HCT116 (cell line): ENCODE results near the gene KRTAP22-1. TPM values are rescaled to one million over a fixed set of nuclear protein-coding genes. Genes with fewer than 3 reads are reported as not detected.

Experiments used
- ATAC-seq: fragments of 200-7000 bp; cut with Tn5 transposase; 2 replicates; pipeline ENCODE4 v1.9.1; 2020; ENCODE audit warnings: mild to moderate bottlenecking, moderate library complexity
- BruUV-seq: library from RNA; stranded (reverse); fragments of 400-500 nt; replicated peaks from 2 replicates; lab custom pipeline; 2021; lab: Mats Ljungman, UMichigan
- CTCF ChIA-PET: fragments of 300-600 bp; sonication (Branson Sonifier 250); formaldehyde crosslinking; loops from one replicate; lab custom pipeline; 2021; ENCODE audit warnings: antibody characterized with exemption; lab: Charles Lee
- POLR2A ChIA-PET: fragments of 300-600, 350-600 bp; sonication (Branson Sonifier 250); formaldehyde crosslinking; loops from one replicate; lab custom pipeline; 2021; ENCODE audit warnings: antibody characterized with exemption; lab: Charles Lee
- RAD21 ChIA-PET, 2 experiments: fragments of 300-600 bp; sonication (Branson Sonifier 250); formaldehyde crosslinking; loops; one replicate each; lab custom pipeline; 2023; ENCODE audit warnings: low total read pairs in 2 of 2; ENCODE audit not compliant: uncharacterized antibody in 2 of 2, unreplicated experiment in 2 of 2, low non-redundant PET in 1 of 2; lab: Charles Lee
- DNase-seq: peaks from one replicate; pipeline ENCODE4 v3.0.0-alpha.2; 2010; ENCODE audit warnings: low read depth, low spot score
- H2AFZ ChIP-seq: fragments of 200-600 bp; shearing (Covaris generic), sonication (generic); 2 replicates; pipeline ENCODE4 v1.6.1; 2017; ENCODE audit warnings: low read depth, mixed run types, mixed read lengths, antibody characterized with exemption, low read length; ENCODE audit not compliant: poor library complexity, severe bottlenecking
- H3K27ac ChIP-seq: 2 replicates; pipeline ENCODE4 v1.5.1; 2012; ENCODE audit warnings: low read depth, low read length
- H3K27me3 ChIP-seq: fragments of 200-600 bp; sonication (generic); 2 replicates; pipeline ENCODE4 v1.6.1; 2016; ENCODE audit warnings: mixed run types, low read length, mixed read lengths; ENCODE audit not compliant: insufficient read depth
- H3K36me3 ChIP-seq, 2 experiments: fragments of 200-500 bp in 1 of 2; fragments of 200-600 bp in 1 of 2; sonication (Bioruptor generic) in 1 of 2; sonication (generic) in 1 of 2; 2 replicates each; pipeline versions ENCODE4 v1.5.1 to v1.6.1; 2014 to 2016; ENCODE audit warnings: low read length in 2 of 2, inconsistent platforms in 1 of 2, mixed read lengths in 1 of 2, mixed run types in 1 of 2; ENCODE audit not compliant: insufficient read depth in 2 of 2, control insufficient read depth in 1 of 2
- H3K4me1 ChIP-seq, 2 experiments: fragments of 200-600 bp in 1 of 2; sonication (generic) in 1 of 2; 2 replicates each; pipeline versions ENCODE4 v1.5.1 to v1.6.1; 2012 to 2017; ENCODE audit warnings: low read length in 2 of 2, inconsistent platforms in 1 of 2, mild to moderate bottlenecking in 1 of 2, mixed read lengths in 1 of 2, mixed run types in 1 of 2, moderate library complexity in 1 of 2; ENCODE audit not compliant: insufficient read depth in 2 of 2, control insufficient read depth in 1 of 2
- H3K4me2 ChIP-seq: fragments of 200-600 bp; sonication (generic); 2 replicates; pipeline ENCODE4 v1.6.1; 2017; ENCODE audit warnings: mixed run types, low read length, mixed read lengths
- H3K4me3 ChIP-seq, 2 experiments: fragments of 200-600 bp in 1 of 2; sonication (generic) in 1 of 2; replicated peaks in 1 of 2; 2 replicates each; pipeline ENCODE4 v1.5.1; 2011 to 2016; ENCODE audit warnings: low read length in 2 of 2, control low read depth in 1 of 2, low read depth in 1 of 2, mild to moderate bottlenecking in 1 of 2, mixed read lengths in 1 of 2, mixed run types in 1 of 2
- H3K79me2 ChIP-seq: fragments of 200-600 bp; sonication (generic); 2 replicates; pipeline ENCODE4 v1.6.1; 2017; ENCODE audit warnings: mild to moderate bottlenecking, mixed run types, low read length, moderate library complexity, mixed read lengths; ENCODE audit not compliant: insufficient read depth
- H3K9ac ChIP-seq: fragments of 200-600 bp; sonication (generic); 2 replicates; pipeline ENCODE4 v1.6.1; 2016; ENCODE audit warnings: low read length, mixed read lengths
- H3K9me2 ChIP-seq: fragments of 200-600 bp; sonication (generic), shearing (Covaris generic); 2 replicates; pipeline ENCODE4 v1.6.1; 2017; ENCODE audit warnings: mixed run types, mild to moderate bottlenecking, moderate library complexity; ENCODE audit not compliant: insufficient read depth
- H3K9me3 ChIP-seq, 2 experiments: fragments of 200-500 bp in 1 of 2; fragments of 200-600 bp in 1 of 2; sonication (Bioruptor generic) in 1 of 2; sonication (generic) in 1 of 2; 2 replicates each; pipeline ENCODE4 v1.6.1; 2014 to 2017; ENCODE audit warnings: low read length in 2 of 2, mixed read lengths in 2 of 2, inconsistent platforms in 1 of 2, low read depth in 1 of 2, mild to moderate bottlenecking in 1 of 2, mixed run types in 1 of 2, moderate library complexity in 1 of 2; ENCODE audit not compliant: control insufficient read depth in 1 of 2, insufficient read depth in 1 of 2
- H4K20me1 ChIP-seq: fragments of 200-600 bp; sonication (generic), shearing (Covaris generic); 2 replicates; pipeline ENCODE4 v1.6.1; 2017; ENCODE audit warnings: mixed run types, mild to moderate bottlenecking, moderate library complexity; ENCODE audit not compliant: insufficient read depth
- CEBPB ChIP-seq: IDR thresholded peaks from 2 replicates; pipeline ENCODE4 v1.6.1; 2012; ENCODE audit warnings: low read depth
- EGR1 ChIP-seq: IDR thresholded peaks from 2 replicates; pipeline ENCODE4 v1.6.1; 2012; ENCODE audit warnings: low read depth
- ELF1 ChIP-seq: IDR thresholded peaks from 2 replicates; pipeline ENCODE4 v1.6.1; 2012; ENCODE audit warnings: low read depth, borderline replicate concordance
- EZH2 ChIP-seq: fragments of 200-600 bp; sonication (generic); IDR thresholded peaks from 2 replicates; pipeline ENCODE4 v1.6.1; 2017; ENCODE audit warnings: antibody characterized with exemption, mixed run types
- EZH2phosphoT487 ChIP-seq: fragments of 200-600 bp; IDR thresholded peaks from 2 replicates; pipeline ENCODE4 v1.6.1; 2018; ENCODE audit warnings: antibody characterized with exemption, borderline replicate concordance
- FOSL1 ChIP-seq: IDR thresholded peaks from 2 replicates; pipeline ENCODE4 v1.6.1; 2012; ENCODE audit warnings: low read depth
- JUND ChIP-seq: IDR thresholded peaks from 2 replicates; pipeline ENCODE4 v1.6.1; 2012
- POLR2A ChIP-seq: IDR thresholded peaks from 2 replicates; pipeline ENCODE4 v1.7.0; 2011; ENCODE audit warnings: borderline replicate concordance; ENCODE audit not compliant: insufficient read depth, insufficient read length; ENCODE audit errors: extremely low read depth
- POLR2AphosphoS5 ChIP-seq: IDR thresholded peaks from 2 replicates; pipeline ENCODE4 v1.6.1; 2011; ENCODE audit warnings: mild to moderate bottlenecking, low read depth, low read length, moderate library complexity
- RAD21 ChIP-seq: IDR thresholded peaks from 2 replicates; pipeline ENCODE4 v1.6.1; 2012; ENCODE audit warnings: low read depth, mild to moderate bottlenecking
- SIN3A ChIP-seq: IDR thresholded peaks from 2 replicates; pipeline ENCODE4 v1.6.1; 2012; ENCODE audit warnings: low read depth
- SP1 ChIP-seq: IDR thresholded peaks from 2 replicates; pipeline ENCODE4 v1.6.1; 2012; ENCODE audit warnings: low read depth
- SRF ChIP-seq: IDR thresholded peaks from 2 replicates; pipeline ENCODE4 v1.6.1; 2012; ENCODE audit warnings: low read depth
- TCF7L2 ChIP-seq: IDR thresholded peaks from 2 replicates; pipeline ENCODE4 v1.7.0; 2011; ENCODE audit warnings: borderline replicate concordance, inconsistent platforms; ENCODE audit not compliant: insufficient read depth, insufficient read length; ENCODE audit errors: extremely low read depth
- YY1 ChIP-seq: IDR thresholded peaks from 2 replicates; pipeline ENCODE4 v1.6.1; 2011; ENCODE audit warnings: low read length, low read depth, moderate library complexity, mild to moderate bottlenecking; ENCODE audit not compliant: insufficient replicate concordance; ENCODE audit errors: extremely low read depth
- ZFX ChIP-seq: fragments of 450-650 bp; IDR thresholded peaks from 2 replicates; pipeline ENCODE4 v1.6.1; 2017
- intact Hi-C: fragments of 100-400 bp; cut with micrococcal nuclease; formaldehyde crosslinking; loops from 2 replicates; pipeline ENCODE4 v1.10.0; 2022
- total RNA-seq: library from RNA; stranded (reverse); gene quantifications from one replicate; pipeline ENCODE4 v1.2.1, GENCODE V29; 2021; ENCODE audit not compliant: unreplicated experiment
- TF ChIP-seq, protein P1 (sequence below): IDR thresholded peaks from 2 replicates; pipeline ENCODE4 v1.6.1; 2012
- TF ChIP-seq, protein P2 (sequence below): IDR thresholded peaks from 2 replicates; pipeline ENCODE4 v1.6.1; 2012; ENCODE audit warnings: low read depth
- TF ChIP-seq, protein P3 (sequence below): IDR thresholded peaks from 2 replicates; pipeline ENCODE4 v1.6.1; 2011; ENCODE audit warnings: mild to moderate bottlenecking, low read length, moderate library complexity; ENCODE audit not compliant: insufficient replicate concordance; ENCODE audit errors: extremely low read depth

The KRTAP22-1 gene
- total RNA-seq, 1 experiment from 2014 or later = not detected

DNA sequence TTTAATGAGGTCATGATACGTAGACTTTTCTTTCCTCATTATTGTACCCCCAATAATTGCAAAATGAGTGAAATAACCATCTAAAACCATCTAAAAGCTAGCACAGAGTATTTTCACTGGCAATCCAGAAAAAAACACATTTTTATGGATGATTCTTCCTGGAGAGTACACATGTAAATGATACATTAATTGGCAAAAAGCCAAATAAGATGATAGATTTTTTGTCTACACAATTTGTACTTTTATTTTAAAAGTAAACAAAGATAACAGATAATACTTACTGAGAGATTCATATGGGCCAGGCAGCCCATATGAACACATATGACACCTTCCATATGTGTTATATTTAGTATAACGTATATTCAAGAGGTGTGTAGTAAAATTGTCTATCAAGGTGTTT, 37.3 kb upstream of the KRTAP22-1 start:
- Histone ChIP-seq H3K4me3 (no peak overlapping the region), H3K4me1 (no peaks in the 10 kb centered on the region), H3K79me2 (no peaks in the 10 kb centered on the region), H4K20me1 (no peaks in the 10 kb centered on the region), H3K27me3 (no peaks in the 10 kb centered on the region), H3K4me2 (no peak overlapping the region), H3K9me2 (no peaks in the 10 kb centered on the region), H3K9me3 (peaks cover 0 to 19% of the 10 kb centered on the region in 2 experiments; a peak in 3 of 4 replicates), H3K9ac (no peak overlapping the region), H3K36me3 (no peaks in the 10 kb centered on the region), H3K27ac (no peak overlapping the region), H2AFZ (no peak overlapping the region)
- RAD21 ChIA-PET = no interaction called here
- ATAC-seq = no peak
- DNase-seq = no peak
- BruUV-seq = no TSS peak
- intact Hi-C loops = no loop called here
- TF ChIP-seq ELF1 = no peak
- no peak for TF ChIP-seq RAD21
- no peak for TF ChIP-seq POLR2A
- no peak for TF ChIP-seq EGR1
- TF ChIP-seq FOSL1 = no peak
- no peak for TF ChIP-seq POLR2AphosphoS5
- no peak for TF ChIP-seq SIN3A
- no peak for TF ChIP-seq CEBPB
- TF ChIP-seq, protein P1, sequence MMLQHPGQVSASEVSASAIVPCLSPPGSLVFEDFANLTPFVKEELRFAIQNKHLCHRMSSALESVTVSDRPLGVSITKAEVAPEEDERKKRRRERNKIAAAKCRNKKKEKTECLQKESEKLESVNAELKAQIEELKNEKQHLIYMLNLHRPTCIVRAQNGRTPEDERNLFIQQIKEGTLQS = no peak
- no peak for TF ChIP-seq SRF
- TF ChIP-seq, protein P2, sequence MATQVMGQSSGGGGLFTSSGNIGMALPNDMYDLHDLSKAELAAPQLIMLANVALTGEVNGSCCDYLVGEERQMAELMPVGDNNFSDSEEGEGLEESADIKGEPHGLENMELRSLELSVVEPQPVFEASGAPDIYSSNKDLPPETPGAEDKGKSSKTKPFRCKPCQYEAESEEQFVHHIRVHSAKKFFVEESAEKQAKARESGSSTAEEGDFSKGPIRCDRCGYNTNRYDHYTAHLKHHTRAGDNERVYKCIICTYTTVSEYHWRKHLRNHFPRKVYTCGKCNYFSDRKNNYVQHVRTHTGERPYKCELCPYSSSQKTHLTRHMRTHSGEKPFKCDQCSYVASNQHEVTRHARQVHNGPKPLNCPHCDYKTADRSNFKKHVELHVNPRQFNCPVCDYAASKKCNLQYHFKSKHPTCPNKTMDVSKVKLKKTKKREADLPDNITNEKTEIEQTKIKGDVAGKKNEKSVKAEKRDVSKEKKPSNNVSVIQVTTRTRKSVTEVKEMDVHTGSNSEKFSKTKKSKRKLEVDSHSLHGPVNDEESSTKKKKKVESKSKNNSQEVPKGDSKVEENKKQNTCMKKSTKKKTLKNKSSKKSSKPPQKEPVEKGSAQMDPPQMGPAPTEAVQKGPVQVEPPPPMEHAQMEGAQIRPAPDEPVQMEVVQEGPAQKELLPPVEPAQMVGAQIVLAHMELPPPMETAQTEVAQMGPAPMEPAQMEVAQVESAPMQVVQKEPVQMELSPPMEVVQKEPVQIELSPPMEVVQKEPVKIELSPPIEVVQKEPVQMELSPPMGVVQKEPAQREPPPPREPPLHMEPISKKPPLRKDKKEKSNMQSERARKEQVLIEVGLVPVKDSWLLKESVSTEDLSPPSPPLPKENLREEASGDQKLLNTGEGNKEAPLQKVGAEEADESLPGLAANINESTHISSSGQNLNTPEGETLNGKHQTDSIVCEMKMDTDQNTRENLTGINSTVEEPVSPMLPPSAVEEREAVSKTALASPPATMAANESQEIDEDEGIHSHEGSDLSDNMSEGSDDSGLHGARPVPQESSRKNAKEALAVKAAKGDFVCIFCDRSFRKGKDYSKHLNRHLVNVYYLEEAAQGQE = no peak
- TF ChIP-seq ZFX = no peak
- TF ChIP-seq, protein P3, sequence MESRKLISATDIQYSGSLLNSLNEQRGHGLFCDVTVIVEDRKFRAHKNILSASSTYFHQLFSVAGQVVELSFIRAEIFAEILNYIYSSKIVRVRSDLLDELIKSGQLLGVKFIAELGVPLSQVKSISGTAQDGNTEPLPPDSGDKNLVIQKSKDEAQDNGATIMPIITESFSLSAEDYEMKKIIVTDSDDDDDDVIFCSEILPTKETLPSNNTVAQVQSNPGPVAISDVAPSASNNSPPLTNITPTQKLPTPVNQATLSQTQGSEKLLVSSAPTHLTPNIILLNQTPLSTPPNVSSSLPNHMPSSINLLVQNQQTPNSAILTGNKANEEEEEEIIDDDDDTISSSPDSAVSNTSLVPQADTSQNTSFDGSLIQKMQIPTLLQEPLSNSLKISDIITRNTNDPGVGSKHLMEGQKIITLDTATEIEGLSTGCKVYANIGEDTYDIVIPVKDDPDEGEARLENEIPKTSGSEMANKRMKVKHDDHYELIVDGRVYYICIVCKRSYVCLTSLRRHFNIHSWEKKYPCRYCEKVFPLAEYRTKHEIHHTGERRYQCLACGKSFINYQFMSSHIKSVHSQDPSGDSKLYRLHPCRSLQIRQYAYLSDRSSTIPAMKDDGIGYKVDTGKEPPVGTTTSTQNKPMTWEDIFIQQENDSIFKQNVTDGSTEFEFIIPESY = no peak
- TF ChIP-seq TCF7L2 = no peak
- no peak for TF ChIP-seq SP1
- no peak for TF ChIP-seq JUND
- no peak for TF ChIP-seq YY1
- no peak for TF ChIP-seq EZH2
- no peak for TF ChIP-seq EZH2phosphoT487
- CTCF ChIA-PET = no interaction called here
- POLR2A ChIA-PET = no interaction called here
